Endothelial cell of umbilical vein (primary cell): ENCODE results near the gene ABLIM2. TPM values are rescaled to one million over a fixed set of nuclear protein-coding genes. Genes with fewer than 3 reads are reported as not detected.

Experiments used
- BruUV-seq: library from RNA; stranded (reverse); fragments of 400-500 nt; replicated peaks from 2 replicates; lab custom pipeline; 2021; lab: Mats Ljungman, UMichigan
- CTCF ChIA-PET: fragments of 300-600, 350-600 bp; sonication (Branson Sonifier 250); formaldehyde crosslinking; loops from one replicate; lab custom pipeline; 2021; ENCODE audit warnings: antibody characterized with exemption, inconsistent platforms; lab: Charles Lee
- POLR2A ChIA-PET: fragments of 300-600, 350-600 bp; sonication (Branson Sonifier 250); formaldehyde crosslinking; loops from one replicate; lab custom pipeline; 2021; ENCODE audit warnings: antibody characterized with exemption, inconsistent platforms; lab: Charles Lee
- DNase-seq: peaks from one replicate; pipeline ENCODE4 v3.0.0-alpha.2; 2011; ENCODE audit warnings: low read depth, low spot score
- FAIRE-seq: peaks from 2 replicates; lab custom pipeline; 2011; peaks lifted over from hg19 to GRCh38; lab: Jason Lieb, UNC
- H2AFZ ChIP-seq: 2 replicates; pipeline ENCODE4 v1.6.0; 2012; ENCODE audit warnings: low read depth, low read length, control low read depth, inconsistent platforms
- H3K27ac ChIP-seq: 2 replicates; pipeline ENCODE4 v1.5.1; 2011; ENCODE audit warnings: low read depth, mild to moderate bottlenecking, control low read depth, low read length, moderate library complexity; ENCODE audit not compliant: insufficient read depth
- H3K27me3 ChIP-seq, 2 experiments: 2 replicates each; pipeline versions ENCODE4 v1.6.0 to v1.6.1; 2011; ENCODE audit warnings: low read length in 2 of 2, mixed read lengths in 1 of 2; ENCODE audit not compliant: control insufficient read depth in 2 of 2, insufficient read depth in 2 of 2
- H3K36me3 ChIP-seq, 2 experiments: 2 replicates in 1 of 2; 3 replicates in 1 of 2; pipeline ENCODE4 v1.5.1; 2011; ENCODE audit warnings: low read length in 2 of 2, mild to moderate bottlenecking in 1 of 2, moderate library complexity in 1 of 2; ENCODE audit not compliant: control insufficient read depth in 2 of 2, insufficient read depth in 2 of 2; ENCODE audit errors: extremely low read depth in 1 of 2
- H3K4me1 ChIP-seq: 3 replicates; pipeline ENCODE4 v1.5.1; 2011; ENCODE audit warnings: mild to moderate bottlenecking, low read length; ENCODE audit not compliant: control insufficient read depth, insufficient read depth; ENCODE audit errors: extremely low read depth
- H3K4me2 ChIP-seq: 2 replicates; pipeline ENCODE4 v1.6.1; 2011; ENCODE audit warnings: low read length, control low read depth, mixed read lengths; ENCODE audit not compliant: insufficient read depth
- H3K4me3 ChIP-seq, 3 experiments: fragments of 200-600 bp in 1 of 3; sonication (generic), shearing (Covaris generic) in 1 of 3; replicated peaks in 1 of 3; 2 replicates each; pipeline ENCODE4 v1.5.1; 2011 to 2016; ENCODE audit warnings: control low read depth in 3 of 3, low read length in 3 of 3, mild to moderate bottlenecking in 2 of 3, inconsistent platforms in 1 of 3, low read depth in 1 of 3, moderate library complexity in 1 of 3; ENCODE audit not compliant: insufficient read depth in 1 of 3
- H3K79me2 ChIP-seq: 2 replicates; pipeline ENCODE4 v1.6.0; 2012; ENCODE audit warnings: low read length, inconsistent platforms; ENCODE audit not compliant: control insufficient read depth, insufficient read depth
- H3K9ac ChIP-seq: replicated peaks from 2 replicates; pipeline ENCODE3; 2011; ENCODE audit warnings: low read length, control low read depth; ENCODE audit not compliant: insufficient read depth; ENCODE audit errors: extremely low read depth
- H3K9me1 ChIP-seq: replicated peaks from 3 replicates; pipeline ENCODE4 v1.6.0; 2011; ENCODE audit warnings: mild to moderate bottlenecking, low read length; ENCODE audit not compliant: control insufficient read depth, insufficient read depth; ENCODE audit errors: extremely low read depth
- H3K9me3 ChIP-seq: replicated peaks from 2 replicates; pipeline ENCODE4 v1.5.1; 2012; ENCODE audit warnings: low read length, inconsistent platforms; ENCODE audit not compliant: control insufficient read depth, insufficient read depth
- H4K20me1 ChIP-seq: replicated peaks from 2 replicates; pipeline ENCODE3; 2011; ENCODE audit warnings: mild to moderate bottlenecking, low read length; ENCODE audit not compliant: control insufficient read depth, insufficient read depth; ENCODE audit errors: extremely low read depth
- CTCF ChIP-seq, 2 donors: IDR thresholded peaks; 1 replicate in 1 of 2; 2 replicates in 1 of 2; pipeline ENCODE4 v1.5.1; 2011; ENCODE audit warnings: low read length in 2 of 2, mild to moderate bottlenecking in 2 of 2, moderate library complexity in 2 of 2, control low read depth in 1 of 2, inconsistent platforms in 1 of 2, low read depth in 1 of 2; ENCODE audit not compliant: insufficient read depth in 1 of 2; ENCODE audit errors: extremely low read depth in 1 of 2
- GATA2 ChIP-seq: IDR thresholded peaks from 2 replicates; pipeline ENCODE4 v1.7.0; 2011; ENCODE audit warnings: low read depth, mild to moderate bottlenecking, moderate library complexity, mixed read lengths, low read length; ENCODE audit not compliant: insufficient read length, insufficient read depth
- MAX ChIP-seq: IDR thresholded peaks from 2 replicates; pipeline ENCODE4 v1.6.1; 2011; ENCODE audit not compliant: insufficient read depth, insufficient read length
- MYC ChIP-seq: IDR thresholded peaks from one replicate; pipeline ENCODE4 v1.6.1; 2011; ENCODE audit warnings: mild to moderate bottlenecking, low read depth, low read length
- POLR2A ChIP-seq: IDR thresholded peaks from 2 replicates; pipeline ENCODE4 v1.6.1; 2012; ENCODE audit warnings: low read depth, mild to moderate bottlenecking, control low read depth, low read length
- dilution Hi-C: fragments of 300-500 bp; cut with MboI; formaldehyde crosslinking; loops from one replicate; pipeline ENCODE4 v1.15.0; 2019; ENCODE audit warnings: low sequenced_read_pairs; ENCODE audit not compliant: extremely low pct_ligation_motif_present
- intact Hi-C: fragments of 100-400 bp; cut with micrococcal nuclease; formaldehyde crosslinking; loops from one replicate; pipeline ENCODE4 v1.10.0; 2022
- polyA plus RNA-seq, 4 experiments: library from polyadenylated mRNA; depleted of rRNA in 3 of 4; stranded (reverse) in 3 of 4; unstranded in 1 of 4; fragments of >200 nt; gene quantifications; 2 replicates each; pipeline versions ENCODE4 v1.2.1 to v1.2.3, GENCODE V29; 2011 to 2012; ENCODE audit warnings: missing spikeins in 1 of 4
- total RNA-seq: library from RNA; stranded (reverse); gene quantifications from 2 replicates; pipeline ENCODE4 v1.2.3, GENCODE V29; 2021

Gene ABLIM2
- total and polyA plus RNA-seq, 2 donors (not counting 3 experiments of a cell fraction or from before 2014, with no cell fraction given) = 0.28 to 0.66 TPM

- intact Hi-C loops (no loop called here), dilution Hi-C loops (no loop called here)
- no TSS peak for BruUV-seq
- H3K4me3 ChIP-seq = no peak overlapping the region
- no peaks in the 10 kb centered on the region for H3K9me1 ChIP-seq
- TF ChIP-seq GATA2 (no peak), MAX (no peak), CTCF (IDR thresholded peaks at IDR 0.05; ENCODE audit: extremely low read depth in 1 of 2, insufficient read depth in 1 of 2, low read depth in 1 of 2, low read length in 2 of 2) (no peak), MYC (no peak)
- no peak for DNase-seq
- H3K79me2 ChIP-seq = no peaks in the 10 kb centered on the region
- no peak for FAIRE-seq
- H3K27me3 ChIP-seq = no peaks in the 10 kb centered on the region
- no peaks in the 10 kb centered on the region for H3K9me3 ChIP-seq
- H2AFZ ChIP-seq = no peak overlapping the region
- H3K4me2 ChIP-seq = no peak overlapping the region
- no peak overlapping the region for H3K27ac ChIP-seq
- H3K36me3 ChIP-seq = no peaks in the 10 kb centered on the region
- no peaks in the 10 kb centered on the region for H4K20me1 ChIP-seq
- H3K4me1 ChIP-seq = no peaks in the 10 kb centered on the region
- POLR2A ChIA-PET = no interaction called here
- H3K9ac ChIP-seq = no peak overlapping the region
- CTCF ChIA-PET = interaction anchor here (0.9 kb wide), 1 partner anchor 10 kb away, joined by 3 read pairs; no protein-coding TSS in a partner anchor
These were observed 210.7 kb downstream of the ABLIM2 start for GRCh38 chr4:7947927-7948326.

- H3K27ac ChIP-seq = no peak overlapping the region
- DNase-seq = no peak
- no peaks in the 10 kb centered on the region for H3K4me1 ChIP-seq
- ChIA-PET POLR2A (no interaction called here), CTCF (interaction anchor here (1.0 to 1.3 kb wide), 3 partner anchors 11 to 50 kb away, joined by 3 to 4 read pairs (median 3); no protein-coding TSS in a partner anchor)
- no peaks in the 10 kb centered on the region for H3K27me3 ChIP-seq
- no peaks in the 10 kb centered on the region for H4K20me1 ChIP-seq
- no peak overlapping the region for H3K4me2 ChIP-seq
- no peak overlapping the region for H3K4me3 ChIP-seq
- no TSS peak for BruUV-seq
- no peaks in the 10 kb centered on the region for H3K9me3 ChIP-seq
- H3K9ac ChIP-seq = no peak overlapping the region
- intact Hi-C loops = no loop called here
- FAIRE-seq = no peak
- dilution Hi-C loops = no loop called here
- H3K36me3 ChIP-seq = no peaks in the 10 kb centered on the region
- TF ChIP-seq MYC (no peak), GATA2 (no peak), POLR2A (no peak), CTCF (IDR thresholded peaks at IDR 0.05; ENCODE audit: extremely low read depth in 1 of 2, insufficient read depth in 1 of 2, low read depth in 1 of 2, low read length in 2 of 2) (no peak), MAX (no peak)
- no peaks in the 10 kb centered on the region for H3K9me1 ChIP-seq
- H3K79me2 ChIP-seq = no peaks in the 10 kb centered on the region
- H2AFZ ChIP-seq = no peak overlapping the region
These were observed 212.8 kb downstream of the ABLIM2 start for GRCh38 chr4:7945709-7946380.
